ENCODE data around the gene SH3TC1.

The SH3TC1 gene

GRCh38 chr4:8204576-8205227 is 5.6 kb downstream of the SH3TC1 start:
- DNase-seq (ENCODE audit: low spot score): no peak
- peak overlapping the region; percentile 96 for H3K27ac ChIP-seq
- TF ChIP-seq CTCF (conservative IDR thresholded peaks at IDR 0.05; ENCODE audit: low read depth): no peak
- ChIA-PET POLR2A (ENCODE audit: low non-redundant PET) (no interaction called here), CTCF (no interaction called here)

GRCh38 chr4:8205241-8205707 is 6.2 kb downstream of the SH3TC1 start:
- peak overlapping the region; percentile 96 for H3K27ac ChIP-seq
- CTCF ChIA-PET: interaction anchor here (1.0 kb wide), 1 partner anchor 28 kb away, joined by 3 read pairs; no protein-coding TSS in a partner anchor
- no peak for DNase-seq (ENCODE audit: low spot score)
- POLR2A ChIA-PET (ENCODE audit: low non-redundant PET): no interaction called here
- no peak for TF ChIP-seq CTCF (conservative IDR thresholded peaks at IDR 0.05; ENCODE audit: low read depth)

- peak; percentile 84 for DNase-seq (ENCODE audit: low spot score)
- peak overlapping the region; percentile 96 for H3K27ac ChIP-seq
- ChIA-PET POLR2A (ENCODE audit: low non-redundant PET) (interaction anchor here (0.7 kb wide), 1 partner anchor 18 kb away, joined by 3 read pairs; no protein-coding TSS in a partner anchor), CTCF (interaction anchor here (0.6 to 1.0 kb wide), 2 partner anchors 29 to 362 kb away, joined by 3 to 4 read pairs; no protein-coding TSS in a partner anchor)
- TF ChIP-seq CTCF (conservative IDR thresholded peaks at IDR 0.05; ENCODE audit: low read depth): no peak
These were observed 6.9 kb downstream of the SH3TC1 start for GRCh38 chr4:8205749-8206611.

- H3K27ac ChIP-seq: 0 out of 2 replicates have a peak overlapping the region, but pooled peaks have one; percentile 13
- ChIA-PET POLR2A (ENCODE audit: low non-redundant PET) (no interaction called here), CTCF (interaction anchor here (0.8 kb wide), 1 partner anchor 22 kb away, joined by 4 read pairs; no protein-coding TSS in a partner anchor)
- no peak for DNase-seq (ENCODE audit: low spot score)
- no peak for TF ChIP-seq CTCF (conservative IDR thresholded peaks at IDR 0.05; ENCODE audit: low read depth)
These were observed 8.2 kb downstream of the SH3TC1 start for GRCh38 chr4:8207314-8207713.

GRCh38 chr4:8208565-8208964 is 9.5 kb downstream of the SH3TC1 start:
- ChIA-PET CTCF (no interaction called here), POLR2A (ENCODE audit: low non-redundant PET) (no interaction called here)
- TF ChIP-seq CTCF (conservative IDR thresholded peaks at IDR 0.05; ENCODE audit: low read depth): no peak
- peak overlapping the region; percentile 34 for H3K27ac ChIP-seq
- DNase-seq (ENCODE audit: low spot score): no peak

GRCh38 chr4:8209181-8209874 is 10.2 kb downstream of the SH3TC1 start:
- DNase-seq (ENCODE audit: low spot score): no peak
- H3K27ac ChIP-seq: peak overlapping the region; percentile 34
- ChIA-PET POLR2A (ENCODE audit: low non-redundant PET) (no interaction called here), CTCF (no interaction called here)
- TF ChIP-seq CTCF (conservative IDR thresholded peaks at IDR 0.05; ENCODE audit: low read depth): no peak
